Activated naive CD4-positive, alpha-beta T cell treated with Interleukin-2 at 50 U/mL for 16 hours (primary cell): Measurements from ENCODE around the gene FEZF2.

Experiments used
- DNase-seq: peaks from one replicate; pipeline ENCODE4 v3.0.0-alpha.2; 2020

FEZF2 gene

GRCh38 chr3:62373215-62373614, at the start of gene FEZF2:
FEZF2 (minus strand) TSS chr3:62373550; CDS start chr3:62372868, 682 bp downstream.
- DNase-seq: no peak

GRCh38 chr3:62421207-62421606, 47.9 kb upstream of the FEZF2 start:
- no peak for DNase-seq

GRCh38 chr3:62416144-62416543, 42.8 kb upstream of the FEZF2 start:
- no peak for DNase-seq

- no peak for DNase-seq
Observed at GRCh38 chr3:62415312-62415801, 42.0 kb upstream of the FEZF2 start.

- DNase-seq: no peak
Observed at GRCh38 chr3:62414786-62415185, 41.4 kb upstream of the FEZF2 start.

GRCh38 chr3:62413687-62414086, 40.3 kb upstream of the FEZF2 start:
- DNase-seq: no peak

- DNase-seq: no peak
Observed at GRCh38 chr3:62406945-62407344, 33.6 kb upstream of the FEZF2 start.

GRCh38 chr3:62405566-62405965, 32.2 kb upstream of the FEZF2 start:
- DNase-seq: no peak

- no peak for DNase-seq
Observed at GRCh38 chr3:62405135-62405534, 31.8 kb upstream of the FEZF2 start.

GRCh38 chr3:62404321-62404720, 31.0 kb upstream of the FEZF2 start:
- no peak for DNase-seq

- no peak for DNase-seq
Observed at GRCh38 chr3:62403765-62404164, 30.4 kb upstream of the FEZF2 start.

- no peak for DNase-seq
Observed at GRCh38 chr3:62392626-62393292, 19.4 kb upstream of the FEZF2 start.

GRCh38 chr3:62387251-62387650, 13.9 kb upstream of the FEZF2 start:
- no peak for DNase-seq

GRCh38 chr3:62379321-62379798, 6.0 kb upstream of the FEZF2 start:
- no peak for DNase-seq

- no peak for DNase-seq
Observed at GRCh38 chr3:62378921-62379320, 5.6 kb upstream of the FEZF2 start.

- no peak for DNase-seq
Observed at GRCh38 chr3:62378311-62378789, 5.0 kb upstream of the FEZF2 start.

- no peak for DNase-seq
Observed at GRCh38 chr3:62376906-62377877, 3.8 kb upstream of the FEZF2 start.

- no peak for DNase-seq
Observed at GRCh38 chr3:62376454-62376720, 3.0 kb upstream of the FEZF2 start.

GRCh38 chr3:62375655-62376453, 2.5 kb upstream of the FEZF2 start:
- no peak for DNase-seq

GRCh38 chr3:62374341-62375218, 1.2 kb upstream of the FEZF2 start:
- no peak for DNase-seq

- DNase-seq: no peak
Observed at GRCh38 chr3:62373714-62374333, 474 bp upstream of the FEZF2 start.
